Measurements from ENCODE around the gene AATK.

AATK gene

GRCh38 chr17:81138083-81138482 is 27.9 kb downstream of the AATK start:
- no peaks in the 10 kb centered on the region for H3K27me3 ChIP-seq (ENCODE audit: low read depth, low read length)
- H3K9me3 ChIP-seq (ENCODE audit: control insufficient read depth in 1 of 2, low read length in 2 of 2): no peaks in the 10 kb centered on the region
- no peak overlapping the region for H3K27ac ChIP-seq (ENCODE audit: low read length)
- peaks cover 0 to 9% of the 10 kb centered on the region in 2 donors for H3K4me1 ChIP-seq (ENCODE audit: control insufficient read depth in 1 of 2, insufficient read depth in 2 of 2, low read length in 2 of 2)
- no peaks in the 10 kb centered on the region for H3K36me3 ChIP-seq (ENCODE audit: control insufficient read depth in 1 of 2, insufficient read depth in 2 of 2, low read length in 2 of 2)
- H3K4me3 ChIP-seq (ENCODE audit: low read depth in 1 of 2, low read length in 2 of 2): no peak overlapping the region

GRCh38 chr17:81137248-81137647 is 28.8 kb downstream of the AATK start:
- no peaks in the 10 kb centered on the region for H3K36me3 ChIP-seq (ENCODE audit: control insufficient read depth in 1 of 2, insufficient read depth in 2 of 2, low read length in 2 of 2)
- H3K4me1 ChIP-seq (ENCODE audit: control insufficient read depth in 1 of 2, insufficient read depth in 2 of 2, low read length in 2 of 2): peaks cover 0 to under 1% of the 10 kb centered on the region in 2 donors
- no peak overlapping the region for H3K27ac ChIP-seq (ENCODE audit: low read length)
- no peaks in the 10 kb centered on the region for H3K9me3 ChIP-seq (ENCODE audit: control insufficient read depth in 1 of 2, low read length in 2 of 2)
- H3K27me3 ChIP-seq (ENCODE audit: low read depth, low read length): no peaks in the 10 kb centered on the region
- no peak overlapping the region for H3K4me3 ChIP-seq (ENCODE audit: low read depth in 1 of 2, low read length in 2 of 2)

DNA sequence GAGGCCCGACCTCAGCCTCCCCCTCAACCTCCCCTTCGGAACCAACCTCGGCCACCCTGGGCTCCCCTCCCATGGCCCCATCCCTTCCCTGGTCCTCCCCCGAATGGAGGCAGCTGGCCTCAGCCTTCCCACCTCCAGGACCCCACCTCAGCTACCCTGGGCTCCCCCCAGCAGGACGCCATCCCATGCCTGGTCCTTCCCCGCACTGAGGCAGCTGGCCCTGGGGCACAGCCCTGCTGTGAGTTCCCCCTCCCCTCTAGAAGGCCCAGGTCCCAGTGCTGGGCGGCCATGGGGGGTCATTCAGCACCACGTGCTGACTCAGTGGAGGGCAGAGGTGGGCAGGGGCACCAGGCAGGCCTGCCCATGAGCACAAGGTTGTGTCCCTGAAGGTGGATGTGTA is 29.7 kb downstream of the AATK start:
- no peak overlapping the region for H3K4me3 ChIP-seq (ENCODE audit: low read depth in 1 of 2, low read length in 2 of 2)
- H3K27me3 ChIP-seq (ENCODE audit: low read depth, low read length): no peaks in the 10 kb centered on the region
- no peaks in the 10 kb centered on the region for H3K4me1 ChIP-seq (ENCODE audit: control insufficient read depth in 1 of 2, insufficient read depth in 2 of 2, low read length in 2 of 2)
- no peaks in the 10 kb centered on the region for H3K36me3 ChIP-seq (ENCODE audit: control insufficient read depth in 1 of 2, insufficient read depth in 2 of 2, low read length in 2 of 2)
- H3K27ac ChIP-seq (ENCODE audit: low read length): no peak overlapping the region
- H3K9me3 ChIP-seq (ENCODE audit: control insufficient read depth in 1 of 2, low read length in 2 of 2): no peaks in the 10 kb centered on the region

DNA sequence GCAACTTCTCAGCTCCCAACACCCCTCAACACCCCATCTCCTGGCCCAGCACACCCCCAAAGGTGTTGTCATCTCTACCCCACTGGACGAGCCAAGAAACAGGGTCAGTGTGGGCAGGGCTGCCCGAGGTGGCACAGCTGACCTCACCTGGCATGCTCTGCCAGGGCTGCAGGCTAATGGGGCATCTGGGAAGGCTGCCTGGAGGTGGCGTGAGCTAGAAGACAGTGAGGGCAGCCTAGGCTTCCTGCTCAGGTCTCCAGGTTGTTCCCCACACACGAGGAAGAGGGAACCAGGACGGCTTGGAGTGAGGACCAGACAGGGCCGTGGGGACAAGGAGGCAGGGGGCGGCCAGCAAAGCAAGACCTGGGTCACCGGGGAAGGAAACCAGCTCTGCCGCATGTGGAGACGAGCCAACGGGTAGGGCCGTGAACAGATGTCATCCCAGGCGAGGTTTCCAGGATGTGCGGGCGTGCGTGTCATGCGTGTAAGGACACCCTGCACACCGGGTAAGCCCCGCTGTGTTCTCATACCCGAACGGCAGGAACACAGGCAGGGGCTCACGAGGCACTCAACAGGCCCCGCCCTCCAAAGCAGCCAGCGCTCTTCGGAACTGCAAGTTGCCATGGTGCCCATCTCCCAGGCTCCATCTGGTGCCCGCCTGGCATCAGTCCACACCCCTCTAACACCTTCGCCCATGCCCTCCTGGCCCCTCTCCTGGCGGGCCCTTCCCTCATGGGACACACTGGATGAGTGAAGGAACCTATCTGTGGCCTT is 30.3 kb downstream of the AATK start:
- no peaks in the 10 kb centered on the region for H3K36me3 ChIP-seq (ENCODE audit: control insufficient read depth in 1 of 2, insufficient read depth in 2 of 2, low read length in 2 of 2)
- H3K27me3 ChIP-seq (ENCODE audit: low read depth, low read length): no peaks in the 10 kb centered on the region
- H3K4me1 ChIP-seq (ENCODE audit: control insufficient read depth in 1 of 2, insufficient read depth in 2 of 2, low read length in 2 of 2): no peaks in the 10 kb centered on the region
- no peak overlapping the region for H3K4me3 ChIP-seq (ENCODE audit: low read depth in 1 of 2, low read length in 2 of 2)
- no peaks in the 10 kb centered on the region for H3K9me3 ChIP-seq (ENCODE audit: control insufficient read depth in 1 of 2, low read length in 2 of 2)
- no peak overlapping the region for H3K27ac ChIP-seq (ENCODE audit: low read length)

- H3K9me3 ChIP-seq (ENCODE audit: control insufficient read depth in 1 of 2, low read length in 2 of 2): no peaks in the 10 kb centered on the region
- no peak overlapping the region for H3K27ac ChIP-seq (ENCODE audit: low read length)
- no peak overlapping the region for H3K4me3 ChIP-seq (ENCODE audit: low read depth in 1 of 2, low read length in 2 of 2)
- no peaks in the 10 kb centered on the region for H3K36me3 ChIP-seq (ENCODE audit: control insufficient read depth in 1 of 2, insufficient read depth in 2 of 2, low read length in 2 of 2)
- peaks cover 0 to 5% of the 10 kb centered on the region in 2 donors for H3K4me1 ChIP-seq (ENCODE audit: control insufficient read depth in 1 of 2, insufficient read depth in 2 of 2, low read length in 2 of 2)
- H3K27me3 ChIP-seq (ENCODE audit: low read depth, low read length): no peaks in the 10 kb centered on the region
These were observed 31.8 kb downstream of the AATK start for GRCh38 chr17:81134064-81134781.

DNA sequence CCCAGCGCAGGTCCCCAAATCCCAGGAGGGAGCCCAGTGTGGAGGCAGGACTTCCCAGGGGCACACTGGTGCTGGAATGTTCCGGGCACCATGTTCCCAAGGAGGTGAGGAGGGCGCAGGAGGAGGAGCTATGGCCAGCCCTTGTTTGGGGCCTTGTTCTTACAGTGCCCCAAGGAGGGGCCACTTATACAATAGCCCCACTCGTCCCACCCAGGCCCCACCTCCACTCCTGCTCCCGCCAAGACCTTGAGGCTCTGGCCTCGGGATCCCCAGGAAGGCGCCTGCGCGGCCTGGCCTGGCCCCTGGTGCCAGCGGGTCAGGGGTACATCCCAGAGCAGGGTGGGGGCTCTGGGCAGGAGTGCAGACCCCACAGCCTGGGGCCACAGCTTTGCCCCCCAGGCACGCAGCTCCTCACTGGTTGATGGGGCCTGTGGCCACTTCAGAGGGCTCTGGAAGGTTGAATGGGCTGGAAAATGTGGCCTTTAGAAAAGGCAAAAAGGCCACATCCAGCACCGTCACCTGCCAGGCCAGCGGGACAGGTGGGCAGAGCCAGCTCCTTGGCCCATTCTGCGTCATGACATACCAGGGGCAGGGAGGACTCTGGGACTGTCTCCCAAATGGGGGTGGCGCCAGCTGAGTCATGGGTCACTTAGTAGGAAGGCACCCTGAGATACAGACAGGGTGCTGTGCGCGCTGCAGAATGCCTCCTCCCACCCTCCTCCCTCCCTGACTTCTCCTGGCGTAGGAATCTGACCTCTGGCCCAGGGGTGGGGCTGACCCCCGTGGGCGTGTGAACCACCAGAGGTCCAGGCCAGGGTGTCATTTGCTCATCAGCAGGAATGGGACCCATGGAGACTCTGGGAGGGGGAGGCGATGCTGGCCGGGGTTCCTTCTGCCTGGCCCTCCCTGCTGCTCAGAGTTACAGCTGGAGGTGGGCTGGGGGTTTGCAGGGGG is 33.0 kb downstream of the AATK start:
- Histone ChIP-seq H3K4me3 (ENCODE audit: low read depth in 1 of 2, low read length in 2 of 2) (no peak overlapping the region), H3K4me1 (ENCODE audit: control insufficient read depth in 1 of 2, insufficient read depth in 2 of 2, low read length in 2 of 2) (peaks cover 0 to 5% of the 10 kb centered on the region in 2 donors), H3K9me3 (ENCODE audit: control insufficient read depth in 1 of 2, low read length in 2 of 2) (no peaks in the 10 kb centered on the region), H3K36me3 (ENCODE audit: control insufficient read depth in 1 of 2, insufficient read depth in 2 of 2, low read length in 2 of 2) (no peaks in the 10 kb centered on the region), H3K27ac (ENCODE audit: low read length) (no peak overlapping the region), H3K27me3 (ENCODE audit: low read depth, low read length) (no peaks in the 10 kb centered on the region)

DNA sequence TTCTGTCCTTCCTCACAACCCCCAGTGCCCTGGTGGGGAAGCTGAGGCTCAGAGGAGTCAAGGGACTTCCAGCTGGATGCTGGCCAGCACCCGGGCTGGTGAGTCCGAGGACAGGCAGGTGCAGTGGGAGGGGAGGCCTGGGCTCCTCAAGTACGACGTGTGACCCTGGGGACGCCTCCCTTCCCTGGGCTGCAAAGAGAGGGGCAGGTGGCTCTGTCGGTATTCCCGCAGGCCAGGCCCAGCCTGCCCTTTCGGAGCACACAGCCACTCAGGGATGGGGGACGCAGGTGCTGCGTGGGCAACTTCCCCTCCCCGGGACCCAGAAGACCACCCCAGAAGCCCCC is 33.9 kb downstream of the AATK start:
- Histone ChIP-seq H3K4me1 (ENCODE audit: control insufficient read depth in 1 of 2, insufficient read depth in 2 of 2, low read length in 2 of 2) (peaks cover 0 to 5% of the 10 kb centered on the region in 2 donors), H3K4me3 (ENCODE audit: low read depth in 1 of 2, low read length in 2 of 2) (no peak overlapping the region), H3K27ac (ENCODE audit: low read length) (no peak overlapping the region), H3K36me3 (ENCODE audit: control insufficient read depth in 1 of 2, insufficient read depth in 2 of 2, low read length in 2 of 2) (no peaks in the 10 kb centered on the region), H3K27me3 (ENCODE audit: low read depth, low read length) (no peaks in the 10 kb centered on the region), H3K9me3 (ENCODE audit: control insufficient read depth in 1 of 2, low read length in 2 of 2) (no peaks in the 10 kb centered on the region)

- Histone ChIP-seq H3K9me3 (ENCODE audit: control insufficient read depth in 1 of 2, low read length in 2 of 2) (no peaks in the 10 kb centered on the region), H3K27me3 (ENCODE audit: low read depth, low read length) (no peaks in the 10 kb centered on the region), H3K4me3 (ENCODE audit: low read depth in 1 of 2, low read length in 2 of 2) (peak overlapping the region in 1 of 2 donors; percentile 39), H3K27ac (ENCODE audit: low read length) (peak overlapping the region; percentile 69), H3K4me1 (ENCODE audit: control insufficient read depth in 1 of 2, insufficient read depth in 2 of 2, low read length in 2 of 2) (peaks cover 0 to 5% of the 10 kb centered on the region in 2 donors), H3K36me3 (ENCODE audit: control insufficient read depth in 1 of 2, insufficient read depth in 2 of 2, low read length in 2 of 2) (no peaks in the 10 kb centered on the region)
These were observed 34.4 kb downstream of the AATK start for GRCh38 chr17:81131486-81132196.

- Histone ChIP-seq H3K27me3 (ENCODE audit: low read depth, low read length) (no peaks in the 10 kb centered on the region), H3K4me3 (ENCODE audit: low read depth in 1 of 2, low read length in 2 of 2) (no peak overlapping the region), H3K36me3 (ENCODE audit: control insufficient read depth in 1 of 2, insufficient read depth in 2 of 2, low read length in 2 of 2) (no peaks in the 10 kb centered on the region), H3K4me1 (ENCODE audit: control insufficient read depth in 1 of 2, insufficient read depth in 2 of 2, low read length in 2 of 2) (peaks cover 0 to 5% of the 10 kb centered on the region in 2 donors), H3K9me3 (ENCODE audit: control insufficient read depth in 1 of 2, low read length in 2 of 2) (no peaks in the 10 kb centered on the region), H3K27ac (ENCODE audit: low read length) (peak overlapping the region; percentile 69)
These were observed 35.3 kb downstream of the AATK start for GRCh38 chr17:81130385-81131361.

Measured in muscle layer of duodenum (tissue), 2 donors.